ENCODE results near the gene ZNF276.

DNA sequence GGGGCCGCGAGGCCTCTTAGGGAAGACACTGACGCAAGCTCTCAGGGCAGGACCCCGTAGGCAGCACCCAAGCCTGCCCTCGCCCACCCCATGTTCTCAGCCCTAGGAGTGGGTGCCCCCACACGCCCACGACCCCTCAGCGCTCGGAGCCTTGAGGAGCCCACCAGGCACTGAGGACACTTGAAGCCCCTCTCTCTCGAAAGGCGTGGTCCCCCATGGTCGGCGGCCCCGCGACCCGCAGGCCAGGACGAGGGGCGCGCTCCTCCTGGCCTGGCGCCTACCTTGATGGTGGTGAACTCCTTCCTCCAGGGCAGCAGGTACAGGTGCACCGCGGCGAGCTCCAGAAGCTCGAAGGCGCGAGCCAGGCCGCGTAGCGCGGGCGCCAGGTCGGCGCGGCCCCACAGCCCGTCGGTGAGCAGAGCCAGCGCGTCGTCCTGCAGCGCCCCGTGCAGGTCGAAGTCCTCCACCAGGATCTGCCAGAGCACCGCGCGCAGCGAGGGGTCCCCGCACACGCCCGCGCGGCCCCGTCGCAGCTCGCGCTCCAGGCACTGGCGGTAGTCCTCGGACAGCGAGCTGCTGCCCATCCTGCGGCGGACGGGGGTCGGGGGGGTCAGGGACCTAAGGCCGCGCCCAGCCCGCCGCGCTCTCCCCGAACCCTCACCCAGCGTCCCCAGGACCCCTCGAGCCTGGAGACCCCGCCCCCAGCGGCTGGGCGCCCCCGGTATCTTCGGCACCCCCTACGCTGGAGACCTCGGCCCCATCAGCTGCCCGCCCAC lies 20.5 kb upstream of the ZNF276 start:
- TF ChIP-seq, protein P1, sequence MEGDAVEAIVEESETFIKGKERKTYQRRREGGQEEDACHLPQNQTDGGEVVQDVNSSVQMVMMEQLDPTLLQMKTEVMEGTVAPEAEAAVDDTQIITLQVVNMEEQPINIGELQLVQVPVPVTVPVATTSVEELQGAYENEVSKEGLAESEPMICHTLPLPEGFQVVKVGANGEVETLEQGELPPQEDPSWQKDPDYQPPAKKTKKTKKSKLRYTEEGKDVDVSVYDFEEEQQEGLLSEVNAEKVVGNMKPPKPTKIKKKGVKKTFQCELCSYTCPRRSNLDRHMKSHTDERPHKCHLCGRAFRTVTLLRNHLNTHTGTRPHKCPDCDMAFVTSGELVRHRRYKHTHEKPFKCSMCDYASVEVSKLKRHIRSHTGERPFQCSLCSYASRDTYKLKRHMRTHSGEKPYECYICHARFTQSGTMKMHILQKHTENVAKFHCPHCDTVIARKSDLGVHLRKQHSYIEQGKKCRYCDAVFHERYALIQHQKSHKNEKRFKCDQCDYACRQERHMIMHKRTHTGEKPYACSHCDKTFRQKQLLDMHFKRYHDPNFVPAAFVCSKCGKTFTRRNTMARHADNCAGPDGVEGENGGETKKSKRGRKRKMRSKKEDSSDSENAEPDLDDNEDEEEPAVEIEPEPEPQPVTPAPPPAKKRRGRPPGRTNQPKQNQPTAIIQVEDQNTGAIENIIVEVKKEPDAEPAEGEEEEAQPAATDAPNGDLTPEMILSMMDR (IDR thresholded peaks at IDR 0.05) = peak in 1 of 5 experiments; percentile 1
- peak in 2 of 3 donors; percentile 46 to 78 for TF ChIP-seq POLR2AphosphoS5 (IDR thresholded peaks at IDR 0.05)
- no peak for TF ChIP-seq EP300 (IDR thresholded peaks at IDR 0.05; ENCODE audit: low read depth)
- TF ChIP-seq POLR2A (IDR thresholded peaks at IDR 0.05) = peak; percentile 63
